Neutrophil (primary cell): ENCODE measurements around the gene TNFRSF25.

Source experiments
- H3K27ac ChIP-seq: fragments of 200-600 bp; sonication (generic); 2 replicates; pipeline ENCODE4 v1.5.1; 2016; ENCODE audit warnings: mild to moderate bottlenecking, moderate library complexity
- H3K27me3 ChIP-seq: fragments of 200-600 bp; sonication (generic); 2 replicates; pipeline ENCODE4 v1.6.0; 2016; ENCODE audit warnings: mild to moderate bottlenecking
- H3K36me3 ChIP-seq: fragments of 200-600 bp; sonication (generic); 2 replicates; pipeline ENCODE4 v1.5.1; 2017
- H3K4me1 ChIP-seq, 2 experiments: fragments of 200-600 bp in 1 of 2; sonication (generic) in 1 of 2; 1 replicate in 1 of 2; 2 replicates in 1 of 2; pipeline versions ENCODE4 v1.5.1 to v1.6.1; 2013 to 2016; ENCODE audit warnings: low read depth in 1 of 2, low read length in 1 of 2, mild to moderate bottlenecking in 1 of 2, moderate library complexity in 1 of 2; ENCODE audit not compliant: control insufficient read depth in 1 of 2, insufficient read depth in 1 of 2
- H3K4me3 ChIP-seq, 2 experiments: fragments of 200-600 bp in 1 of 2; sonication (generic) in 1 of 2; 1 replicate in 1 of 2; 2 replicates in 1 of 2; pipeline ENCODE4 v1.5.1; 2013 to 2016; ENCODE audit warnings: low read depth in 1 of 2, low read length in 1 of 2, mild to moderate bottlenecking in 1 of 2, moderate library complexity in 1 of 2
- H3K9me3 ChIP-seq: fragments of 200-600 bp; sonication (generic); 2 replicates; pipeline ENCODE4 v1.5.1; 2016
- CTCF ChIP-seq: fragments of 200-600 bp; sonication (generic); IDR thresholded peaks from 2 replicates; pipeline ENCODE4 v1.5.1; 2016; ENCODE audit warnings: antibody characterized with exemption

Gene TNFRSF25

GRCh38 chr1:6473156-6473555 lies 7.2 kb upstream of the TNFRSF25 start:
- Histone ChIP-seq H3K4me1 (no peaks in the 10 kb centered on the region), H3K27me3 (peaks cover 6% of the 10 kb centered on the region), H3K36me3 (no peaks in the 10 kb centered on the region), H3K9me3 (no peaks in the 10 kb centered on the region), H3K27ac (no peak overlapping the region), H3K4me3 (no peak overlapping the region)
- no peak for TF ChIP-seq CTCF

- no peak for TF ChIP-seq CTCF
- Histone ChIP-seq H3K4me3 (no peak overlapping the region), H3K9me3 (no peaks in the 10 kb centered on the region), H3K4me1 (no peaks in the 10 kb centered on the region), H3K27me3 (peaks cover 9% of the 10 kb centered on the region), H3K36me3 (no peaks in the 10 kb centered on the region), H3K27ac (no peak overlapping the region)
Observed at GRCh38 chr1:6472391-6472790, 6.4 kb upstream of the TNFRSF25 start.

GRCh38 chr1:6471970-6472368 lies 6.0 kb upstream of the TNFRSF25 start:
- no peaks in the 10 kb centered on the region for H3K36me3 ChIP-seq
- H3K4me3 ChIP-seq: no peak overlapping the region
- peaks cover 13% of the 10 kb centered on the region for H3K27me3 ChIP-seq
- no peak for TF ChIP-seq CTCF
- H3K27ac ChIP-seq: no peak overlapping the region
- H3K4me1 ChIP-seq: no peaks in the 10 kb centered on the region
- no peaks in the 10 kb centered on the region for H3K9me3 ChIP-seq

DNA sequence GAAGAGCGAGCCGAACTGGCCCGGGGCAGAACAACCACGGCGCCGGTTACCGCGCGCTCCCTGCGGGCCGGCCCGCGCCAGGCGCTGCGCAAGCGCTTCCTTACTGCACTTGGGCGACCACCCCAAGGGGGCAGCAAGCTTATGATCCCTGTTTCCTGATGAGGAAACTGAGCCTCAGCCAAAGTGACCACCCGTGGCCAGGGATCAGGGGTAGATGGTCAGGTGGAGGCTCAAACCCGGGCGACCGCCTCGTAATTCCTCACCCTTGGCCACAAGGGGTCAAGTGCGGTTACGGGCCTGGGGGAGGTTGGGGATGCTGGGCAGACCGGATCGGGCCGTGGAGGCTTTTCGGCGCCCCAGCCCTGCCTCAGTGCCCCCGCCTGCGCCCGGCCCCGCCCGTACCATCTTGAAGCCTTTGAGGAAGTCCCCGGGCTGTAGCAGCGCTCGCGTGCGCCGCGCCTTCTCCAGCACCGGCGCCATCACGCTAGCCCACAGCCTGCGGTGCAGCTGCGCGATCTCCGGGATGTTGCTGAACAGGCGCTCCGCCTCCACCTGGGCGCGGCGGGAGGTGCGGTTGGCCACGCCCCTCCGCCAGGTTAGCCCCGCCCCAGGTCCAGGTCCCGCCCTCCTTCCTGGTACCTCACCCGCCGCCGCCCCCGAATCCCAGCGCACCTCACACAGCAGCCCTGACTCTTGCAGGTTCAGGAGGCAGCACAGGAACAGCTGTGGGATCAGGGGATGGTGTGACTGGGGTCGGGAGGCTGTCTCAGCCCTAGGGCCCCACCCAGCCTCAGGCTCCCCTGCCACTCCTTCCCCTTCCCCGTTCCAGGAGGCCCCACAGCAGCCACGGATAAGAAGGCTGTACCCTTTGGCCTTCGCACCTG lies 5.4 kb upstream of the TNFRSF25 start:
- Histone ChIP-seq H3K9me3 (no peaks in the 10 kb centered on the region), H3K4me1 (no peaks in the 10 kb centered on the region), H3K4me3 (no peak overlapping the region), H3K36me3 (no peaks in the 10 kb centered on the region), H3K27ac (no peak overlapping the region), H3K27me3 (peaks cover 20% of the 10 kb centered on the region)
- no peak for TF ChIP-seq CTCF

DNA sequence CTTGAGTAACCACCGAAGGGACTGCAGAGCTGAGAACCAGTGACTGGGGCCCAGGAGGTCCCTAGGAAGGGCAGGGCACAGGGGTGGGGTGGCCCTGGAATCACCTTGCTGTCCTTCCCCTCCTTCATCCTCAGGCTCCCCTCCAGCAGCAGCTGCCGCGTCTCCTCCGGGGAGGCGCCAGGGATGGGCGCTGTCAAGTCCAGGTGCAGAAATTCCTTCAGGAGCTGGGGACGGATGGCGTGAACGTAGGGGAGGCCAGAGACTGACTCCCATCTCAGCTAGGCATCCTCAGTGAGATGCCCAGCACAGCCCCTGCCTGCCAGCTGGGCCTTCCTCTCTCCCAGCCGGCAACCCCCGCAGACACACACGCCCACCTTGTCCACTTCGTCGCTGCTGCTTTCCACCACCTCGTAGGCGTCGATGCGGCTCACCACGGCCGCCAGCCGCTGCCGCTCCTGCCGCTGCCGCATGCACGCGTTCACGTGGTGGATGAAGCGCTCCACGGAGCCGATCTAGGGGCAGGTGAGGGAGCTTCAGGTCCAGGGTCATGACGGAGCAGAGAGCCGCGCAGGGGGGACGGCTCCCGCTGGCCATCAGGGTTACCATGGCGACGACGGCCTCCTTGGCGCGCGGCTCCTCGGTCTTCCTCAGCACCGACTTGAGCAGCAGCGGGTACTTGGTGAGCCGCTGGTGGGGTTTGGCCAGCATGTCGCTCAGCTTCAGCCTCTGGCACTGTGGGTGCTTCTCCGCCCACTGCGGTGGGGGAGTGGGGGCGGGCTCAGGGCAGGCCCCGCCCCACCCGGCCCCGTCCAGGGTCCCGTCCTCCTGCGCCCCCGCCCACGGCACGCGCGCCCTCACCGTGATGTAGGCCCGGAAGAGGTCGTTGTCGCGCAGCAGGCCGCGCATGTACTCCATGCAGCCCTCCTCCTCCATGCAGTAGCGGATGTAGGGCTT lies 4.4 kb upstream of the TNFRSF25 start:
- H3K27me3 ChIP-seq: peaks cover 29% of the 10 kb centered on the region

More for the DNA sequence above, 4.4 kb upstream of the TNFRSF25 start:
- H3K36me3 ChIP-seq: no peaks in the 10 kb centered on the region
- H3K9me3 ChIP-seq: no peaks in the 10 kb centered on the region
- no peak overlapping the region for H3K4me3 ChIP-seq
- H3K4me1 ChIP-seq: no peaks in the 10 kb centered on the region
- H3K27ac ChIP-seq: no peak overlapping the region
- TF ChIP-seq CTCF: no peak
